Activated naive CD4-positive, alpha-beta T cell treated with anti-CD3 and anti-CD28 coated beads, Interleukin-2, amount 50 U/mL, for 72 hours (primary cell): ENCODE results near the gene HOXA5. TPM values are rescaled to one million over a fixed set of nuclear protein-coding genes. Genes with fewer than 3 reads are reported as not detected.

Source experiments
- ATAC-seq, 2 donors: fragments of 150-1000 bp; cut with Tn5 transposase; 2 replicates each; pipeline ENCODE4 v1.10.0; 2021; ENCODE audit warnings: mild to moderate bottlenecking in 2 of 2, moderate library complexity in 2 of 2
- DNase-seq, 2 donors: peaks; one replicate each; pipeline ENCODE4 v3.0.0; 2021 to 2022; ENCODE audit warnings: low spot score in 2 of 2
- H3K27ac Mint-ChIP-seq, 2 donors: one replicate each; pipeline ENCODE4 v1.8.0; 2022; ENCODE audit warnings: mild to moderate bottlenecking in 2 of 2, mixed read lengths in 2 of 2
- H3K36me3 Mint-ChIP-seq, 2 donors: one replicate each; pipeline ENCODE4 v1.8.0; 2022; ENCODE audit warnings: mixed read lengths in 2 of 2
- H3K9me3 Mint-ChIP-seq, 2 donors: one replicate each; pipeline ENCODE4 v1.8.0; 2022; ENCODE audit warnings: mixed read lengths in 2 of 2
- total RNA-seq, 2 donors: library from RNA; stranded (reverse); gene quantifications; one replicate each; pipeline ENCODE4 v1.2.3, GENCODE V29; 2022

HOXA5 gene
- total RNA-seq, 2 donors from 2014 or later, result not detected

DNA sequence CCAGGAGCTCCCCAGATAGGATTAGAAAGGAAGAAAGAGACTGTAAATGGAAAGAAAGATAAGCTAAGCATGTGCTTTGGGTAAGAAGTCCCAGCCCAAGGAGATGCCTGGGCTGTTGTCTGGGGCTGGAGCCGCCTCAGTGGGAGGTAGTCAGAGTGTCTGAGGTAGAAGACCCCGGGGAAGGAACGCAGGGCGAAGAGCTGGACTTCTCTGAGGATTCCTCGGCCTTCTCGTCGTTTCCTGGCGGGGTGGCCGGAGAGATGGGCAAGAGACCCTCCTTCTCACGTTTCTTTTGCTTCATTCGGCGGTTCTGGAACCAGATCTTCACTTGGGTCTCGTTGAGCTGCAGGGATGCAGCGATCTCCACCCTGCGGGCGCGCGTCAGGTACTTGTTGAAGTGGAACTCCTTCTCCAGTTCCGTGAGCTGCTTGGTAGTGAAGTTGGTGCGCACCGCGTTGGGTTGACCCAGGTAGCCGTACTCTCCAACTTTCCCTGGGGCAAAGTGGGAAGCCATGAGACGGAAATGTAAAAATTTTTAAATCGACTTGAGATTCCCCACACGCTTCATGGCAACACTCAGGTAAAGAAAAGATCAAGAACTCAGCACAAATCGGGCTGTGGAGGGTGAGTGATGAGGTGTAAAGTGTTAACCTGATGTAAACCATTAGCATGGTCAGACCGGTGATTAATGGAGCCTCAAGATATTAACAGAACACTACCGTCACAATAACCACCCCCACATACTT lies 49.0 kb downstream of the HOXA5 start:
- no peak for ATAC-seq
- DNase-seq, result no peak

DNA sequence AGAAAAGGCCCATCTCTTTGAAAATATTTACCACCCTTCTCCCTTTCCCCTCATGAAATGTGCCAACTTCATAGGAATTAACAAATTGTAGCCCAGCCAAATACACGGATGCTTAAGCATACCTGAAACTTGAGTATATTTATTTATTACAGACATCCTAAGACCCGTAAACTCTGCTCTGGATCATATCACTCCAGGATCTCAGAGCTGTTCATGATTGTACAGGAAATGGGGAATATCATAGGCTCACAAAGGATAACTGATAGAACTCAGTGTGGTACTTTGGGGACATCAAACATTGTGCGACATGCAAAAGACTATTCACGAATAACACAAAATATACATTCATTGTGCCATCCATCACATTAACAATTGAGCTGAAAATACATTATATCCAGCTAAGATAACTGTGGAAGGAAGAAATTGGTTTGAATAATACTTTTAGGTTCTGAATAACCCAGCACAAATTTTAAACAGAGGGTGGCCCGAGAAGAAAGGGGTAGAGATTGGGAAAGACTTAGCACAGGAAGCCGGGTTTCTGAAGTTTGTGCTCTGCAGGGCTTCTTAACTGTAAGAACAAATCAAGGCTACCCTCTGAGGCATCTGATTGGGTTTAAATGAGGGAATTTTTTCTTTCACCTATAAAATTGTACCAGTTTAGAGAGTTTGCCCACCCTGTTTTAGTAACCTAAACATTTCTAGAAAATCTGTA lies 50.1 kb downstream of the HOXA5 start:
- H3K27ac Mint-ChIP-seq, result no peak overlapping the region
- no peak for DNase-seq
- H3K9me3 Mint-ChIP-seq, result peaks cover 0 to 4% of the 10 kb centered on the region in 2 donors
- ATAC-seq, result no peak
- peaks cover 8 to 15% of the 10 kb centered on the region in 2 donors for H3K36me3 Mint-ChIP-seq

More for the DNA sequence above, 49.0 kb downstream of the HOXA5 start:
- Mint-ChIP-seq H3K9me3 (no peaks in the 10 kb centered on the region), H3K27ac (no peak overlapping the region), H3K36me3 (peaks cover 14 to 18% of the 10 kb centered on the region in 2 donors)

DNA sequence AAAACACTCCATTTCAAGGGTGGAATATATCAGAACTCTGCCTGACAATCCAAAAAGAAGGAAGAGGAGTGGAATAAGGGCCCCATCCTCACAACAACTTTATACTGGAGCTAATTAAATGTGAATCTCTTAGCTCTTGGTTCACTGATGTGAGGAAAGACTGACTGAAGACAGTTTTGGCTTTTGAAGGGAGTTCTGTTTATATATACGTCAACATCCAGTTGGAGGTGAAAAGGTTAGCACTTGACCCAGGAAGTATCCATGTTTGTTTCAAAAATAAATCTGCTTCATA lies 50.7 kb downstream of the HOXA5 start:
- Mint-ChIP-seq H3K9me3 (peaks cover 0 to 4% of the 10 kb centered on the region in 2 donors), H3K36me3 (peaks cover 8 to 17% of the 10 kb centered on the region in 2 donors), H3K27ac (no peak overlapping the region)
- DNase-seq (no peak), ATAC-seq (no peak)

DNA sequence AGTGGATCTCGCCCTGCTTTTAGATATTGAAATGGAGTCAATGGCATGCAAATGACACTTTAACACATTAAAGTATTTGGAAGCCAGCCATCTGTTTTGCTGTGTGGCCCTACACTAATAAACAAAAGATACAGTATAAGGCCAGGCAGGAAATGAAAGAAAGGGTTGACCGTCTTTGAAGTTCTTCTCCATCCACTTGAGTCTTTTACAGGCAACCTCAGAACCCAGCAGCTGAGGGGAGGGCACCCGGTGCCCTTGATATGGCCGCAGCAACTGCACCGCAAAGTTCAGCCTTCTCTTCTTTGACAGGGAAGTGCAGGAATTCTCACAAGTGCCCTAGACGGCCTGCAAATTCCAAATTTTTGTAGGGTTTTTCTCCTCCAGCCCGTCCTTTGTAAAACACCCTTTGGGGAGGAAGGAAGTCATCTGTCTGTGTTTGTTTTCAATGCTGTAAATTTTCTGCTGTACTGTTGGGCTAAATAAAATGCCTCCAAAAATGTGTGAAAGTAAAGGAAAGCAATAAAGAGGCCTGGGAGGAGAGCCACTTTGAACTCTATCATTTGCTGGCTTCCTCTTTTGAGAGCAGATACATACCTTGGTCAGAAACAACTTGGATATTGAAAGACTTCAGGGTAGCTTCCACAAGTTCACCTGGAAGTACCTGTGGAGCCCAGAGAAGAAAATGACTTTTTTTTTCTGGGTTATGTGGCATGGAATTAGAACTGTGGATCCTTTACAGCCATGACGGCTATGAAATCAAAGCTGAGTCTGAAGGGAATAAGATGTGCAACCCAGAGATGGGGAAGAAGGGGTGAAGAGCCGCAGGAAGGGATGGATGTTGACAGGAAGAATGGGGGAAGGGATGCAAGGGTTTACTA lies 51.3 kb downstream of the HOXA5 start:
- peaks cover 8 to 19% of the 10 kb centered on the region in 2 donors for H3K36me3 Mint-ChIP-seq
- peaks cover 0 to 4% of the 10 kb centered on the region in 2 donors for H3K9me3 Mint-ChIP-seq
- no peak for ATAC-seq
- no peak for DNase-seq
- H3K27ac Mint-ChIP-seq, result no peak overlapping the region

DNA sequence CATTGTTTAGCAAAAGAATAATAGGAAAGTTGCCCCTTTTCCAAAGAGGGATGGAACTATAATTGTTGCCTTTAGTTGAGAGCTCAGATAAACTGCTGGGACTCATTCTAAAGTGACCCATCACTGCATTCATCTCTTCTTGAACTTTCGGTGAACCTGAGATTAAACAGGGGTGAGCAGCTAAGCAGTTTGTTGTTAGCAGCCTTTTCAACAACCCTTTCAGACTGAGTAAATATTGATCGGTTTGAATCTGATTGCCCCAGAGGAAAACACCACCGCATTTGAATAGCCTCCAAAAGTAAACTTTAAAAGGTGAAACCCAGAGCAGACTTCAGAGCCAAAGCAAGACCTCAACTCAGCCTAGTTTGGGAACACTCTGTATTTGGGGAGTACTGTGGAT lies 52.4 kb downstream of the HOXA5 start:
- no peak for ATAC-seq

More for the DNA sequence above, 52.4 kb downstream of the HOXA5 start:
- Mint-ChIP-seq H3K27ac (no peak overlapping the region), H3K36me3 (peaks cover 8 to 18% of the 10 kb centered on the region in 2 donors), H3K9me3 (peaks cover 0 to 4% of the 10 kb centered on the region in 2 donors)
- no peak for DNase-seq

Other genes starting within 250 kb of the HOXA5 start
- under 1 TPM in 1 of 2 donors, not detected in 1; 0.16 TPM for gene HOXA1, start 47.7 kb downstream of the HOXA5 start, total RNA-seq
- not detected for gene HOXA2, start 41.0 kb downstream of the HOXA5 start, total RNA-seq
- under 1 TPM in 1 of 2 donors, not detected in 1; 0.59 TPM for gene HOXA4, start 12.9 kb downstream of the HOXA5 start, total RNA-seq
- gene HOXA6, start 4.1 kb upstream of the HOXA5 start, total RNA-seq, result under 1 TPM in 1 of 2 donors, not detected in 1; 0.31 TPM
- gene HOXA3, start 8.9 kb upstream of the HOXA5 start, total RNA-seq, result not detected
- not detected for gene HOXA7, start 13.0 kb upstream of the HOXA5 start, total RNA-seq
- not detected for gene HOXA9, start 21.9 kb upstream of the HOXA5 start, total RNA-seq
- not detected for gene HOXA10, start 30.6 kb upstream of the HOXA5 start, total RNA-seq
- not detected for gene HOXA11, start 41.6 kb upstream of the HOXA5 start, total RNA-seq
- gene HOXA13, start 56.4 kb upstream of the HOXA5 start, total RNA-seq, result not detected
- gene EVX1, start 99.1 kb upstream of the HOXA5 start, total RNA-seq, result not detected